HEK293T (cell line): ENCODE results near the gene CD36.

Source experiments
- CTCF ChIA-PET: fragments of 350-600 bp; formaldehyde crosslinking; extraction: SDS; loops from one replicate; lab custom pipeline; 2021; ENCODE audit warnings: antibody characterized with exemption, inconsistent platforms; lab: Yijun Ruan, JAX
- POLR2A ChIA-PET: fragments of 350-600 bp; formaldehyde crosslinking; extraction: SDS; loops from one replicate; lab custom pipeline; 2020; ENCODE audit warnings: antibody characterized with exemption, inconsistent platforms; lab: Yijun Ruan, JAX
- DNase-seq: peaks from one replicate; pipeline ENCODE4 v3.0.0; 2012; ENCODE audit warnings: mixed read lengths; ENCODE audit errors: extremely low spot score
- ARNT ChIP-seq: fragments of 450-650 bp; IDR thresholded peaks from 2 replicates; pipeline ENCODE4 v1.6.1; 2017; ENCODE audit warnings: mild to moderate bottlenecking
- BHLHE40 ChIP-seq: fragments of 450-650 bp; IDR thresholded peaks from 2 replicates; pipeline ENCODE4 v1.6.1; 2016; ENCODE audit warnings: mild to moderate bottlenecking, moderate library complexity, borderline replicate concordance
- CTBP1 ChIP-seq: fragments of 450-650 bp; IDR thresholded peaks from 2 replicates; pipeline ENCODE4 v1.6.1; 2016; ENCODE audit warnings: borderline replicate concordance
- ELF4 ChIP-seq: fragments of 450-650 bp; IDR thresholded peaks from 2 replicates; pipeline ENCODE4 v1.6.1; 2017; ENCODE audit warnings: antibody characterized with exemption
- FOXA1 ChIP-seq: fragments of 450-650 bp; IDR thresholded peaks from 2 replicates; pipeline ENCODE4 v1.6.1; 2016; ENCODE audit warnings: mild to moderate bottlenecking
- FOXK2 ChIP-seq: fragments of 450-650 bp; IDR thresholded peaks from 2 replicates; pipeline ENCODE4 v1.6.1; 2016; ENCODE audit warnings: mild to moderate bottlenecking
- FOXM1 ChIP-seq: fragments of 450-650 bp; IDR thresholded peaks from 2 replicates; pipeline ENCODE4 v1.6.1; 2017; ENCODE audit warnings: mild to moderate bottlenecking, borderline replicate concordance
- HDGF ChIP-seq: fragments of 450-650 bp; IDR thresholded peaks from 2 replicates; pipeline ENCODE4 v1.6.1; 2017; ENCODE audit warnings: antibody characterized with exemption, borderline replicate concordance
- L3MBTL2 ChIP-seq: fragments of 450-650 bp; conservative IDR thresholded peaks from 2 replicates; pipeline ENCODE4 v1.6.1; 2016; ENCODE audit warnings: mild to moderate bottlenecking
- LEF1 ChIP-seq: fragments of 450-650 bp; IDR thresholded peaks from 2 replicates; pipeline ENCODE4 v1.6.1; 2017; ENCODE audit warnings: mild to moderate bottlenecking, borderline replicate concordance
- NFRKB ChIP-seq: fragments of 450-650 bp; IDR thresholded peaks from 2 replicates; pipeline ENCODE4 v1.6.1; 2016; ENCODE audit warnings: mild to moderate bottlenecking, moderate library complexity
- PKNOX1 ChIP-seq: fragments of 450-650 bp; IDR thresholded peaks from 2 replicates; pipeline ENCODE4 v1.6.1; 2016
- SP1 ChIP-seq: fragments of 450-650 bp; IDR thresholded peaks from 2 replicates; pipeline ENCODE4 v1.6.1; 2017
- SUZ12 ChIP-seq: fragments of 450-650 bp; IDR thresholded peaks from 2 replicates; pipeline ENCODE4 v1.6.1; 2016; ENCODE audit warnings: mild to moderate bottlenecking
- TARDBP ChIP-seq: fragments of 450-650 bp; IDR thresholded peaks from 2 replicates; pipeline ENCODE4 v1.6.1; 2016
- ZNF384 ChIP-seq: fragments of 450-650 bp; IDR thresholded peaks from 2 replicates; pipeline ENCODE4 v1.6.1; 2016

The CD36 gene

GRCh38 chr7:80631421-80631820 is 7.0 kb upstream of the CD36 start:
- ChIA-PET CTCF (no interaction called here), POLR2A (no interaction called here)
- TF ChIP-seq FOXA1 (no peak), BHLHE40 (no peak), FOXM1 (no peak), ELF4 (no peak), FOXK2 (no peak), NFRKB (no peak), PKNOX1 (no peak), TARDBP (no peak), SP1 (no peak), LEF1 (no peak), L3MBTL2 (no peak), ZNF384 (no peak), SUZ12 (no peak), CTBP1 (no peak), ARNT (no peak), HDGF (no peak)
- DNase-seq, result no peak

DNA sequence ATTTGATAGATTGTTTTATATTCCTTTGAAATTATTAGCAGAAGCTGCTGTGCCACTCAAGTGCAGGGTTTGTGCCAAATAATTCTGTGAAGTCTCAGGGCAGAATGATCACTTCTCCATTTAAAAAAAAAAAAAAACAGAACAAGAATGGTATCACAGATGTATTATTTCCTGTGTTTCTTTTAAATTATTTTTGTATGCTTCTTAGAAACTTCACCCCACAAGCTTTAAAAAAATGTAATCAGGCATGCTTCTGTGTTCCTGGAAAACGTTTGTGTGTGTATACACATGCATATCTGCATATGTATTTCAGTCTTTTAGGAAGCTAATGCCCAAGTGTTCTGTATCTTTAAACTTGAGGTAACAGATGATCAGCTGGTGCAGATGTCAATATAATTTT is 6.3 kb upstream of the CD36 start:
- CTCF ChIA-PET, result no interaction called here
- POLR2A ChIA-PET, result no interaction called here
- TF ChIP-seq FOXK2 (no peak), HDGF (no peak), L3MBTL2 (no peak), CTBP1 (no peak), TARDBP (no peak), SUZ12 (no peak), ARNT (no peak), LEF1 (no peak), SP1 (no peak), NFRKB (no peak), FOXM1 (no peak), FOXA1 (no peak), BHLHE40 (no peak), ELF4 (no peak), PKNOX1 (no peak), ZNF384 (no peak)
- DNase-seq, result no peak

GRCh38 chr7:80632819-80633218 is 5.6 kb upstream of the CD36 start:
- ChIA-PET POLR2A (no interaction called here), CTCF (no interaction called here)
- no peak for DNase-seq
- TF ChIP-seq ARNT (no peak), HDGF (no peak), NFRKB (no peak), PKNOX1 (no peak), FOXM1 (no peak), FOXK2 (no peak), SUZ12 (no peak), L3MBTL2 (no peak), FOXA1 (no peak), LEF1 (no peak), BHLHE40 (no peak), ELF4 (no peak), CTBP1 (no peak), TARDBP (no peak), SP1 (no peak), ZNF384 (no peak)

- DNase-seq, result no peak
- ChIA-PET POLR2A (no interaction called here), CTCF (no interaction called here)
- TF ChIP-seq PKNOX1, result no peak
- TF ChIP-seq SUZ12, result no peak
- no peak for TF ChIP-seq TARDBP
- no peak for TF ChIP-seq ARNT
- no peak for TF ChIP-seq ELF4
- TF ChIP-seq CTBP1, result no peak
- TF ChIP-seq SP1, result no peak
- no peak for TF ChIP-seq FOXK2
- TF ChIP-seq FOXA1, result no peak
- TF ChIP-seq HDGF, result no peak
- no peak for TF ChIP-seq ZNF384
- no peak for TF ChIP-seq FOXM1
- no peak for TF ChIP-seq LEF1
Measured at GRCh38 chr7:80634505-80634904, 3.9 kb upstream of the CD36 start.

- TF ChIP-seq L3MBTL2, result no peak
- no peak for TF ChIP-seq TARDBP
- no peak for TF ChIP-seq BHLHE40
- TF ChIP-seq LEF1, result no peak
- no peak for TF ChIP-seq ARNT
- TF ChIP-seq ELF4, result no peak
- TF ChIP-seq FOXK2, result no peak
- no peak for TF ChIP-seq CTBP1
- no peak for TF ChIP-seq HDGF
- TF ChIP-seq SP1, result no peak
- no peak for TF ChIP-seq NFRKB
- no peak for TF ChIP-seq SUZ12
- TF ChIP-seq ZNF384, result no peak
- no peak for TF ChIP-seq FOXA1
- POLR2A ChIA-PET, result no interaction called here
- CTCF ChIA-PET, result no interaction called here
- DNase-seq, result no peak
Measured at GRCh38 chr7:80635533-80635932, 2.9 kb upstream of the CD36 start.

GRCh38 chr7:80635998-80636397 is 2.4 kb upstream of the CD36 start:
- ChIA-PET POLR2A (no interaction called here), CTCF (no interaction called here)
- no peak for DNase-seq
- TF ChIP-seq PKNOX1 (no peak), ELF4 (no peak), ARNT (no peak), FOXA1 (no peak), L3MBTL2 (no peak), LEF1 (no peak), SUZ12 (no peak), BHLHE40 (no peak), FOXK2 (no peak), CTBP1 (no peak), HDGF (no peak), NFRKB (no peak), FOXM1 (no peak), TARDBP (no peak), ZNF384 (no peak), SP1 (no peak)
